Measurements from ENCODE around the gene LY6G5C.

Gene LY6G5C

DNA sequence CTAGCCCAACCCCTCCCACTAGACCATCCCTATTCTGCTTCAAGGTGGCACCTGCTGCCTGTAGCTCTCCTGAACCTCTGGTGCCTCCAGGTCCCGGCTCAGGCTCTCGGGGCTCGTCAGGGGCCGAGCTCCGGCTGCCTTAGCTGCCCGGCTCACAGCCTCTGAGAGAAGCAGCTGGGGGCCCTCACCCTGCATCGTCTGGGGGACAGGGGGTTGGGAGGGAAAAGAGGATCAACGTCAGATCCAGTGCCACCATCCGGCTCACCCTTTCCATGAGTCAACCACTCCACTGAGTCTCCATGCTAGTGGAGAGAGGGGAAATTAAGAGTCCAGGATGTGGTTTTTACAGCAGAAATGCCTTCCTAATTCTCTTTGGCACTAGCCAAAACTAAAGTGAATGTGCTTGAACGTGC, 41.4 kb downstream of the LY6G5C start:
- DNase-seq (ENCODE audit: low read depth): no peak

DNA sequence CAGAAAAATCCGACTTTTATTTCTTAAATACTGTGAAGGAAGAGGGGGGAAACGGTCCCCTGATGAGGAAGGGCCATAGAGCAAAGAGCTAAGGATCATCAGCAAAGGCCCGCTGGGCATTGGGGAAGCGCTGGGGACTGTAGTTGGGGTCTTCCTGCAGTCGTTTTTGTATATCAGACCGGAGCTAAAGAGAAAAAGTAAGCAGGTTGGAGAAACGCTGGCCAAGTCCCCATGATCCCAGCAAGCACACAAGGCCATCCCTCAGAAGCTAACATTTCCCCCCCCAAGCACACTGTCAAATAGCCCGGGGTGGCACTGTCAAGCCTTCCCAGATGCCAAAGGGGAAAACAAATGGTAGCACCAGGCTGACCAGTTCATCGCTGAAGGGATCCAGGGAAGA, 41.8 kb downstream of the LY6G5C start:
- DNase-seq (ENCODE audit: low read depth): no peak

DNA sequence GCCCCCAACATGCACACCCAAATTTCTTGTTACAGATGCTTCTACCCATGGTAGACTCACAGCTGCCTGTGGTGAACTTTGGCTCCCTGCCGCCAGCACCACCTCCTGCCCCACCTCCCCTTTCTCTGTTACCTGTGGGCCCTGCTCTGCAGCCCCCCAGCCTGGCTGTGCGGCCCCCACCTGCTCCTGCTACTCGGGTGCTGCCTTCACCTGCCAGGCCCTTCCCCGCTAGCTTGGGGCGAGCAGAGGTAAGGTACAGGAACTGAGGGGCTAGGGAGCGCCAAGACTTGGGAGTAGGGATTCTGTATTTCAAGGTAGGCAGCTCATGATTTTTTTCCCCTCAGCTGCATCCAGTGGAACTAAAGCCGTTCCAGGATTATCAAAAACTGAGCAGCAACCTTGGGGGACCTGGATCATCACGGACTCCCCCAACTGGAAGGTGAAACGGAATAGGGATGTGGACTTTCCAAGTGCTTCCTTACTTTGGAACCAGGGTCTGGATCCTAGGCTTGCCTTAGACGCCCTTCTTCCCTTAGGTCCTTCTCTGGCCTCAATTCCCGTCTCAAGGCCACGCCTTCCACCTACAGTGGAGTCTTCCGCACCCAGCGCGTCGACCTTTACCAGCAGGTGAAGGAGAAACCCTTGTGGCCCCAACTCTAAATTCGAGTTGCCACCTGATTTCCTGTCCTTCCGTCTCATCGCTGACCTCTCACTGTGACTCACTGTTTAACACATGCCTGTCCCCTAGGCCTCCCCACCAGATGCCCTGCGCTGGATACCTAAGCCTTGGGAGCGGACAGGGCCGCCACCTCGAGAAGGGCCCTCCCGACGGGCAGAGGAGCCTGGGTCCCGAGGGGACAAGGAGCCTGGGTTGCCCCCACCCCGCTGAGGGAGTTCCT, 43.9 kb downstream of the LY6G5C start:
- DNase-seq (ENCODE audit: low read depth): no peak

DNA sequence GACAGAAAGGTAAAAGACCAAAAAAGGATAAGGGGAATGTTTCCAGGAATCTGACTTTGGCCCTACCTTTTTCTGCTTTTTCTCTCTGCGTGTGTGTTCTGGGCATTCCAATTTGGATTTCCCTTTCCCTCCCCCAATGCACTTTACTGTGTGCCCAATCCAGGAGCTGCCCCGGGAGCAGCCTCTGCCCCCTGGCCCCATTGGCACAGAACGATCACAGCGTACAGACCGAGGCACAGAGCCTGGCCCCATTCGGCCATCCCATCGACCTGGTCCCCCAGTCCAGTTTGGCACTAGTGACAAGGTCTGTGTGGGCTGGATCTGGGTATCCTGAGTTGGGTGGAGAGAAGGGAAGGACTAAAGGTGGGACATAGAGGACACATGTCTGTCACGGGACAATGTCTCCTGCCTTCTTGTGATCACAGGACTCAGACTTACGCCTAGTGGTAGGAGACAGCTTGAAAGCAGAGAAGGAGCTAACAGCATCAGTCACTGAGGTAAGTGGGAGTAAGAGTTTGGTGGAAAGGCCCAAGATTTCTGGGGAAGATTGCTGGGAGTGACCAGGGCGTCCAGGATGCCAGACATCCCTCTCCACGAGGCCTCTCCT, 45.8 kb downstream of the LY6G5C start:
- DNase-seq (ENCODE audit: low read depth): no peak

DNA sequence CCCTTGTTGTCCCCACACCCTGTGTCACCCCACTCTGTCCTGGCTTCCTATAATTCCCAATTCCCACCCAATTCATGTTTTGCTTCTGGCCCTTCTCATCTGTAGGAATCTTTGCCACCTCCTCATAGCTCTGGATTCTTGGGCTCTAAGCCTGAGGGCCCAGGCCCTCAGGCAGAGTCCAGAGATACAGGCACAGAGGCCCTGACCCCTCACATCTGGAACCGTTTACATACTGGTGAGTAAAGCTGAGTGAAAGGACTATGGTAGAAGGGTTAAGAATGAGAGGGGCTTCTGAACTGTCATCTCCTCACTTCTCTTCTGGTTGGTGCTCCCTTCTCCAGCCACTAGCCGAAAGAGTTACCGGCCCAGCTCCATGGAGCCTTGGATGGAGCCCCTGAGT, 46.7 kb downstream of the LY6G5C start:
- DNase-seq (ENCODE audit: low read depth): no peak

DNA sequence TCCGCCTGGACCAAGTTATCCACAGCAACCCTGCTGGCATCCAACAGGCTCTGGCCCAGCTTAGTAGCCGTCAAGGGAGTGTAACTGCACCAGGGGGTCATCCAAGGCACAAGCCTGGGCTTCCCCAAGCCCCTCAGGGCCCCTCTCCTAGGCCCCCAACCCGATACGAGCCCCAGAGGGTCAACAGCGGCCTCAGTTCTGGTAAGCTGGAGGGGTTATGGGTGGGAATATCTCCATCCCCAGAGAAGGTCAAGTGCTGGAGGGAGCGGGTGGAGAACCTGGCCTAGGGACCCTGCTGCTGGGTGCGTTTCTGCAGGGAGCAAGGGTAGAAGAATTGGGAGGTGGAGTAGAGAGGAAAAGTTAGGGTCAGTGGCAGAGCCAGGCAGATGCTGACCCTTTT, 47.4 kb downstream of the LY6G5C start:
- DNase-seq (ENCODE audit: low read depth): no peak

DNA sequence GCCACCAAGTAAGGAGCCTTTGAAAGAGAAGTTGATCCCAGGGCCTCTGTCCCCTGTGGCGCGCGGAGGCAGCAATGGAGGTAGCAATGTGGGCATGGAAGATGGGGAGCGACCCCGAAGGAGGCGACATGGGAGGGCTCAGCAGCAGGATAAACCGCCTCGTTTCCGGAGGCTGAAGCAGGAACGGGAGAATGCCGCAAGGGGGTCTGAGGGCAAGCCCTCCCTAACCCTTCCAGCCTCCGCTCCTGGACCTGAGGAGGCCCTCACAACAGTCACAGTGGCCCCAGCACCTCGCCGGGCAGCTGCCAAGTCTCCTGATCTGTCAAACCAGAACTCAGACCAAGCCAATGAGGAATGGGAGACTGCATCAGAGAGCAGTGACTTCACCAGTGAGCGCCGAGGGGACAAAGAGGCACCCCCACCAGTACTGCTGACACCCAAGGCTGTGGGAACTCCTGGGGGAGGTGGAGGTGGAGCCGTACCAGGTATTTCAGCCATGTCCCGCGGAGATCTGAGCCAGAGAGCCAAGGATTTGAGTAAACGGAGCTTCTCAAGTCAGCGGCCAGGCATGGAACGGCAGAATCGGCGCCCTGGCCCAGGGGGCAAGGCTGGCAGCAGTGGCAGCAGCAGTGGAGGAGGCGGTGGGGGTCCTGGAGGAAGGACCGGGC, 48.5 kb downstream of the LY6G5C start:
- no peak for DNase-seq (ENCODE audit: low read depth)

DNA sequence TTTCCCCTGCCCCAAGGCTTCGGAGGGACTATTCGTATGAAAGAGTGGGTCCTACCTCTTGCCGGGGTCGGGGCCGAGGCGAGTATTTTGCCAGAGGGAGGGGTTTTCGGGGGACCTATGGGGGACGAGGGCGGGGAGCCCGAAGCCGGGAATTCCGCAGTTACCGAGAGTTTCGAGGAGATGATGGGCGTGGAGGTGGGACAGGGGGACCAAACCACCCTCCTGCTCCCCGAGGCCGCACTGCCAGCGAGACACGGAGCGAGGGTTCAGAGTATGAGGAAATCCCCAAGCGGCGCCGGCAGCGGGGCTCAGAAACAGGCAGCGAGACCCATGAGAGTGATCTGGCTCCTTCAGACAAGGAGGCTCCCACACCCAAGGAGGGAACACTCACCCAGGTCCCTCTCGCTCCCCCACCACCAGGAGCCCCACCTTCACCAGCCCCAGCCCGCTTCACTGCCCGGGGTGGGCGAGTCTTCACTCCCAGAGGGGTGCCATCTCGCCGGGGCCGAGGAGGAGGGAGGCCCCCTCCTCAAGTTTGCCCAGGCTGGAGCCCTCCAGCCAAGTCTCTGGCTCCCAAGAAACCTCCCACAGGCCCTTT, 49.1 kb downstream of the LY6G5C start:
- DNase-seq (ENCODE audit: low read depth): no peak

DNA sequence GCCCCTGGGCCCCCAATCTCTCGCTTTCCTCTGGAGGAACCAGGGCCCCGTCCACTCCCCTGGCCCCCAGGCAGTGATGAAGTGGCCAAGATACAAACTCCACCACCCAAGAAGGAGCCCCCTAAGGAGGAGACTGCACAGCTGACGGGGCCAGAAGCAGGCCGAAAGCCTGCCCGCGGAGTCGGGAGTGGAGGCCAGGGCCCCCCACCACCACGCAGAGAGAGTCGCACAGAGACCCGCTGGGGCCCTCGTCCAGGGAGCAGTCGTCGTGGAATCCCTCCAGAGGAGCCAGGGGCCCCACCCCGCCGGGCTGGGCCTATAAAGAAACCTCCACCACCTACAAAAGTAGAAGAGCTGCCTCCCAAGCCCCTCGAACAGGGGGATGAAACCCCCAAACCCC, 49.7 kb downstream of the LY6G5C start:
- DNase-seq (ENCODE audit: low read depth): no peak

DNA sequence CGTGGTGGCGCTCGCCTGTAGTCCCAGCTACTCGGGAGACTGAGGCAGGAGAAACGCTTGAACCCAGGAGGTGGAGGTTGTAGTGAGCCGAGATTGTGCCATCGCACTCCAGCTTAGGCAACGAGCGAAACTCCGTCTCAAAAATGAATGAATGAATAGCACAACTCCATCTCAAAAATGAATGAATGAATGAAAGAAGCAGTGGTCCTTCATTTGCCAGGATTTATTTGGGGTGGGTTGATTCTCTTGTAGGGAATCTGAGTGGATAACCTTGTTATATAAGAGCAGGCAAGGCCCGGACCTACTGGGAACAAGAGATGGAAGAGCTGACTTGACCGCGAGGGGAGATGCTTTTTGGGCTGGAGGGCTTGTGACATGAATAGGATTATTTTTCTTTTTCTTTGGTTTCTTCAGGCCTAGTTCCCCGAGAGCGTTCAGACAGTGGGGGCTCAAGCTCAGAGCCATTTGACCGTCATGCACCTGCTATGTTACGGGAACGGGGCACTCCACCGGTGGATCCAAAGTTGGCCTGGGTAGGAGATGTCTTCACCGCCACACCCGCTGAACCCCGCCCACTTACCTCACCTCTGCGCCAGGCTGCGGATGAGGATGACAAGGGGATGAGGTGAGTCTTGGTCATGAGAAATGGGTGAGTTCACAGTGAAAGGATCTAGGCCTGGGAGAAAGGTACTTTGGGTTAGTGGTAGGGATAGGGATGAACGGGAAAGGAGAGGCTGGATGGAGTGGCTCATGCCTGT, 50.5 kb downstream of the LY6G5C start:
- no peak for DNase-seq (ENCODE audit: low read depth)

DNA sequence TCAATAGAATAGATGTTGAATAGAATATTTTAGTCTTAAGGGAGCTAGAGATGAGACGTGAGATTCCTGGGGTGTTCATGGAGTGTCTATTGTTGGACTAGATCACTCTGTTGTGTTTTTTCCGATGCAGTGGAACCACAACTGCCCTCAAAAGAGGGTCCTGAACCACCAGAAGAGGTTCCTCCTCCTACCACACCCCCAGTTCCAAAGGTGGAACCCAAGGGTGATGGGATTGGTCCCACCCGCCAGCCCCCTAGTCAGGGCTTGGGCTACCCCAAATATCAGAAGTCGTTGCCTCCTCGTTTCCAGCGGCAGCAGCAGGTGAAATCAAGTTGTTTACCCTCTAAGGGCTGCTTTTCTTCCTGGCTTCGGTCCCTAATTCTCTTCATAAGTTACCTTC, 51.9 kb downstream of the LY6G5C start:
- no peak for DNase-seq (ENCODE audit: low read depth)

DNA sequence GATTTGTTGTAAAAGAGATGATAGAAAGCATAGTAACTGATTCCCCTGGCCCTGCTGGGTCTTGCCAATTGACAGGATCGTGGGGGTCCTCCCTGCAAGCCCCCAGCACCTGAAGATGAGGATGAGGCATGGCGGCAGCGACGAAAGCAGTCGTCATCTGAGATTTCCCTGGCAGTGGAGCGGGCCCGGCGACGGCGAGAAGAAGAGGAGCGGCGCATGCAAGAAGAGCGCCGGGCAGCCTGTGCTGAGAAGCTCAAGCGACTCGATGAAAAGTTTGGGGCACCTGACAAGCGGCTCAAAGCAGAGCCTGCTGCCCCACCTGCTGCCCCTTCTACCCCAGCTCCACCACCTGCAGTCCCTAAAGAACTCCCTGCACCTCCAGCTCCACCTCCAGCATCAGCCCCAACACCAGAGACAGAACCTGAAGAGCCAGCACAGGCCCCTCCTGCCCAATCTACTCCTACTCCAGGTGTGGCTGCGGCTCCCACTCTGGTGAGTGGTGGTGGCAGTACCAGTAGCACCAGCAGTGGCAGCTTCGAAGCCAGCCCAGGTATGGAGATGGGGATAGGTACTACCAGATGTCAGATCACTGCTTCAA, 53.1 kb downstream of the LY6G5C start:
- no peak for DNase-seq (ENCODE audit: low read depth)

DNA sequence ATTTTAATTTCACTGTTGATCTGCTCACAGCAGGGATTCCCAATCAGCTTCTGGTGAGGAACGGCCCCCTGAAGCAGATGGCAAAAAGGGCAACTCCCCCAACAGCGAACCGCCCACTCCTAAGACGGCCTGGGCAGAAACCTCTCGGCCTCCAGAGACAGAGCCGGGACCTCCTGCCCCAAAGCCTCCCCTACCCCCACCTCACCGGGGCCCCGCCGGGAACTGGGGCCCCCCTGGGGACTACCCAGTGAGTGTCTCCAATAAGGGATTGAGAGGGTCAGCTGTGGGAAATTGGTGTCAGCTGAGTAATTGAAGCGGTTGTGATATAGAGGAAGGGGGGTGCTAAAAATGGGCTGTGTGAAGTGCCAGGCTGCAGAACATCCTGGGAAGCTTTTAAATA, 53.9 kb downstream of the LY6G5C start:
- no peak for DNase-seq (ENCODE audit: low read depth)
